Calu3 (cell line): ENCODE data around the gene XRCC4. TPM values are rescaled to one million over a fixed set of nuclear protein-coding genes. Genes with fewer than 3 reads are reported as not detected.

Experiments used
- BruUV-seq: library from RNA; stranded (reverse); fragments of 400-500 nt; replicated peaks from 2 replicates; lab custom pipeline; 2021; lab: Mats Ljungman, UMichigan
- CTCF ChIA-PET: fragments of 300-600 bp; sonication (Branson Sonifier 250); formaldehyde crosslinking; loops from one replicate; lab custom pipeline; 2022; ENCODE audit warnings: antibody characterized with exemption; lab: Charles Lee
- DNase-seq: peaks from one replicate; pipeline ENCODE4 v3.0.0; 2022
- H3K27ac Mint-ChIP-seq: one replicate; pipeline ENCODE4 v1.8.0; 2022; ENCODE audit warnings: mixed read lengths; ENCODE audit not compliant: unreplicated experiment
- H3K27me3 Mint-ChIP-seq: one replicate; pipeline ENCODE4 v1.8.0; 2022; ENCODE audit warnings: mixed read lengths; ENCODE audit not compliant: unreplicated experiment
- H3K36me3 Mint-ChIP-seq: one replicate; pipeline ENCODE4 v1.8.0; 2022; ENCODE audit warnings: mild to moderate bottlenecking, moderate library complexity, mixed read lengths; ENCODE audit not compliant: insufficient read depth, unreplicated experiment
- H3K4me1 Mint-ChIP-seq: one replicate; pipeline ENCODE4 v1.8.0; 2022; ENCODE audit warnings: mild to moderate bottlenecking, low read depth, mixed read lengths; ENCODE audit not compliant: unreplicated experiment
- H3K4me3 Mint-ChIP-seq: one replicate; pipeline ENCODE4 v1.8.0; 2022; ENCODE audit warnings: mild to moderate bottlenecking, low read depth, moderate library complexity, mixed read lengths; ENCODE audit not compliant: unreplicated experiment
- H3K9me3 Mint-ChIP-seq: one replicate; pipeline ENCODE4 v1.8.0; 2022; ENCODE audit warnings: low read depth, mixed read lengths; ENCODE audit not compliant: unreplicated experiment
- CTCF ChIP-seq: fragments of 200-600 bp; IDR thresholded peaks from one replicate; pipeline ENCODE4 v1.8.0; 2022; ENCODE audit warnings: antibody characterized with exemption; ENCODE audit not compliant: unreplicated experiment
- intact Hi-C: fragments of 100-400 bp; cut with micrococcal nuclease; formaldehyde crosslinking; loops from one replicate; pipeline ENCODE4 v1.10.0; 2022; ENCODE audit not compliant: unreplicated experiment
- total RNA-seq: library from RNA; stranded (reverse); gene quantifications from 2 replicates; pipeline ENCODE4 v1.2.3, GENCODE V29; 2022

XRCC4 gene
- total RNA-seq, 1 experiment from 2014 or later = 25.5 TPM

- Mint-ChIP-seq H3K9me3 (no peaks in the 10 kb centered on the region), H3K4me3 (no peak overlapping the region), H3K36me3 (no peaks in the 10 kb centered on the region), H3K4me1 (no peaks in the 10 kb centered on the region), H3K27ac (no peak overlapping the region), H3K27me3 (no peaks in the 10 kb centered on the region)
- CTCF ChIA-PET = interaction anchor here (0.5 kb wide), 1 partner anchor 56 kb away, joined by 3 read pairs; no protein-coding TSS in a partner anchor
- no peak for DNase-seq
- intact Hi-C loops = no loop called here
- BruUV-seq = no TSS peak
- TF ChIP-seq CTCF = no peak
These were observed 141.7 kb downstream of the XRCC4 start for GRCh38 chr5:83219077-83219476.

- no peak for TF ChIP-seq CTCF
- Mint-ChIP-seq H3K4me1 (no peaks in the 10 kb centered on the region), H3K36me3 (no peaks in the 10 kb centered on the region), H3K27ac (no peak overlapping the region), H3K4me3 (no peak overlapping the region), H3K27me3 (no peaks in the 10 kb centered on the region), H3K9me3 (no peaks in the 10 kb centered on the region)
- intact Hi-C loops = no loop called here
- DNase-seq = no peak
- CTCF ChIA-PET = interaction anchor here (0.5 to 0.6 kb wide), 2 partner anchors 57 to 231 kb away, joined by 3 read pairs; no protein-coding TSS in a partner anchor
- BruUV-seq = no TSS peak
These were observed 142.1 kb downstream of the XRCC4 start for GRCh38 chr5:83219495-83219894.

GRCh38 chr5:83220331-83220730 lies 143.0 kb downstream of the XRCC4 start:
- CTCF ChIA-PET = no interaction called here
- no peaks in the 10 kb centered on the region for H3K9me3 Mint-ChIP-seq
- no peaks in the 10 kb centered on the region for H3K36me3 Mint-ChIP-seq
- no peak for DNase-seq
- no peak for TF ChIP-seq CTCF
- H3K27me3 Mint-ChIP-seq = no peaks in the 10 kb centered on the region
- BruUV-seq = no TSS peak
- H3K4me3 Mint-ChIP-seq = no peak overlapping the region
- H3K27ac Mint-ChIP-seq = no peak overlapping the region
- intact Hi-C loops = no loop called here
- H3K4me1 Mint-ChIP-seq = no peaks in the 10 kb centered on the region

GRCh38 chr5:83222906-83223305 lies 145.6 kb downstream of the XRCC4 start:
- no peak for TF ChIP-seq CTCF

More at GRCh38 chr5:83222906-83223305, 145.6 kb downstream of the XRCC4 start:
- Mint-ChIP-seq H3K27ac (no peak overlapping the region), H3K36me3 (no peaks in the 10 kb centered on the region), H3K9me3 (no peaks in the 10 kb centered on the region), H3K4me3 (no peak overlapping the region), H3K4me1 (no peaks in the 10 kb centered on the region), H3K27me3 (no peaks in the 10 kb centered on the region)
- DNase-seq = no peak
- BruUV-seq = no TSS peak
- intact Hi-C loops = no loop called here
- CTCF ChIA-PET = no interaction called here
